Uterus (tissue), 4 donors: ENCODE results near the gene ZNF536. TPM values are rescaled to one million over a fixed set of nuclear protein-coding genes. Genes with fewer than 3 reads are reported as not detected.

Source experiments
- DNase-seq, 2 donors: peaks; one replicate each; pipeline ENCODE4 v3.0.0-alpha.2; 2019 to 2020
- H3K27ac ChIP-seq, 2 donors: fragments of 200-600 bp; sonication (generic); 1 replicate in 1 of 2; 2 replicates in 1 of 2; pipeline ENCODE4 v1.5.1; 2016 to 2018
- H3K27me3 ChIP-seq, 2 donors: fragments of 200-600 bp; sonication (generic); one replicate each; pipeline ENCODE4 v1.5.1; 2018 to 2019; ENCODE audit warnings: control low read depth in 1 of 2
- H3K36me3 ChIP-seq, 2 donors: fragments of 200-600 bp; sonication (generic); one replicate each; pipeline ENCODE4 v1.5.1; 2019; ENCODE audit warnings: control low read depth in 1 of 2
- H3K4me1 ChIP-seq, 2 donors: fragments of 200-600 bp; sonication (generic); one replicate each; pipeline ENCODE4 v1.5.1; 2018 to 2019; ENCODE audit warnings: control low read depth in 1 of 2
- H3K4me3 ChIP-seq, 2 donors: fragments of 200-600 bp; sonication (generic); 1 replicate in 1 of 2; 2 replicates in 1 of 2; pipeline ENCODE4 v1.5.1; 2018 to 2019; ENCODE audit warnings: mild to moderate bottlenecking in 1 of 2
- H3K9me3 ChIP-seq, 2 donors: fragments of 200-600 bp; sonication (generic); one replicate each; pipeline ENCODE4 v1.5.1; 2019; ENCODE audit warnings: control low read depth in 1 of 2
- CTCF ChIP-seq, 4 experiments: fragments of 200-600 bp in 2 of 4; fragments of 450-650 bp in 2 of 4; sonication (generic) in 2 of 4; IDR thresholded peaks; one replicate each; pipeline ENCODE4 v1.5.1; 2016 to 2019; ENCODE audit warnings: antibody characterized with exemption in 4 of 4, mild to moderate bottlenecking in 2 of 4, moderate library complexity in 1 of 4
- POLR2A ChIP-seq, 2 donors: fragments of 450-650 bp; IDR thresholded peaks; one replicate each; pipeline ENCODE4 v1.6.1; 2016; ENCODE audit warnings: antibody characterized with exemption in 2 of 2, mild to moderate bottlenecking in 1 of 2, moderate library complexity in 1 of 2
- intact Hi-C: fragments of 100-400 bp; cut with DNase I; formaldehyde crosslinking; loops from one replicate; pipeline ENCODE4 v1.15.1; 2023; ENCODE audit warnings: low total_unique reads
- total RNA-seq, 4 donors: library from RNA; depleted of rRNA in 3 of 4; stranded (reverse); fragments of >200 nt in 3 of 4; gene quantifications; one replicate each; pipeline versions ENCODE4 v1.1.0 to v1.2.4, GENCODE V29; 2014 to 2023
- donor health status: DM: yes; HTN: yes; CAD: no.

ZNF536 gene
- total RNA-seq, 4 donors from 2014 or later, result 0.67 to 3.3 (median 2.8) TPM; not detected in 1

DNA sequence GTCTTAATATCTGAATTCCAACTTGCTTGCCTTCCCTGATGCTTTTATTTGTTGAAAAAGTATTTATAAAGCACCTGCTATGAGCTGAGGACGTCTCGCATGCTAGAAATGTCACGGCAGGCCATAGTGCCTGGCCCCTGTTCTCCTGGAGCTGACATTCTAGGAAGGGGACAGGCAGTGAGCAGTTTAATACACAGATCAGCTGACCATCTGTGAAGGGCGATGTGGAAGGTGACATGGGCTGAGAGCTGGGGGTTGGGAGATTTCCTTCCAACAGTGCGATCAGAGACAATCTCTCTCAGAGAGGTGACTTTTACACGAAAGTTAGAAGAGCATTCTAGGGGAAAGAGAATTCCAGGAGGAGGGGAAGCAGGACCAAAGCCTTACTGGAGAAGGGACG is 153.2 kb downstream of the ZNF536 start:
- no peak overlapping the region for H3K4me3 ChIP-seq
- no peak overlapping the region for H3K27ac ChIP-seq
- no peaks in the 10 kb centered on the region for H3K9me3 ChIP-seq
- TF ChIP-seq CTCF (IDR thresholded peaks at IDR 0.05) (no peak), POLR2A (IDR thresholded peaks at IDR 0.05) (no peak)
- intact Hi-C loops, result no loop called here
- no peaks in the 10 kb centered on the region for H3K36me3 ChIP-seq
- no peaks in the 10 kb centered on the region for H3K27me3 ChIP-seq
- DNase-seq, result no peak
- no peaks in the 10 kb centered on the region for H3K4me1 ChIP-seq

- Histone ChIP-seq H3K9me3 (no peaks in the 10 kb centered on the region), H3K27me3 (no peaks in the 10 kb centered on the region), H3K36me3 (no peaks in the 10 kb centered on the region), H3K4me1 (no peaks in the 10 kb centered on the region), H3K4me3 (no peak overlapping the region), H3K27ac (no peak overlapping the region)
- DNase-seq, result no peak
- TF ChIP-seq CTCF (IDR thresholded peaks at IDR 0.05), result no peak
- TF ChIP-seq POLR2A (IDR thresholded peaks at IDR 0.05), result no peak
- intact Hi-C loops, result no loop called here
These were observed 156.7 kb downstream of the ZNF536 start for GRCh38 chr19:30528919-30529318.

DNA sequence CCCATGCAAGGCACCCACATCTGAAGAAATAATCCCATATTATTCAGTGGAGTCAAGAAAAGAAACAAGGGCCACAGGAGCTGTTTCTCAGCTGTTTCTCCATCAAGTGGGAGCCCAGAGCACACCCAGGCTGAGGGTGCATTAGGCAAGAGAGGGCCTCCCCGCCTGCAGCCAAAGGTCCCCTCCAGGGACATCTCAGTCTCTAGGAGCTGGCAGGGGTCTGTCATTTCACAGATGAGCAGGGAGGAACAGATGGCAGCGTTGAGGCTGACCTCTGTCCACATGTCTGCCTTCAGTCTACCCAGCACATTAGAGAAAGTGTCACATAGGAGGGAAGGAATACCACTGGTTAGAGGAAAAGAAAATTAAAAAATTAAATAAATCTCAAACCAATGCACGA is 157.7 kb downstream of the ZNF536 start:
- no peaks in the 10 kb centered on the region for H3K4me1 ChIP-seq
- no peaks in the 10 kb centered on the region for H3K27me3 ChIP-seq
- intact Hi-C loops, result no loop called here
- no peak for DNase-seq
- H3K4me3 ChIP-seq, result no peak overlapping the region
- H3K36me3 ChIP-seq, result no peaks in the 10 kb centered on the region
- H3K27ac ChIP-seq, result no peak overlapping the region
- no peak for TF ChIP-seq POLR2A (IDR thresholded peaks at IDR 0.05)
- no peak for TF ChIP-seq CTCF (IDR thresholded peaks at IDR 0.05)
- no peaks in the 10 kb centered on the region for H3K9me3 ChIP-seq

- Histone ChIP-seq H3K36me3 (no peaks in the 10 kb centered on the region), H3K9me3 (no peaks in the 10 kb centered on the region), H3K4me3 (no peak overlapping the region), H3K27me3 (no peaks in the 10 kb centered on the region), H3K27ac (no peak overlapping the region), H3K4me1 (no peaks in the 10 kb centered on the region)
- TF ChIP-seq POLR2A (IDR thresholded peaks at IDR 0.05) (no peak), CTCF (IDR thresholded peaks at IDR 0.05) (no peak)
- intact Hi-C loops, result no loop called here
- no peak for DNase-seq
These were observed 158.6 kb downstream of the ZNF536 start for GRCh38 chr19:30530751-30531150.

DNA sequence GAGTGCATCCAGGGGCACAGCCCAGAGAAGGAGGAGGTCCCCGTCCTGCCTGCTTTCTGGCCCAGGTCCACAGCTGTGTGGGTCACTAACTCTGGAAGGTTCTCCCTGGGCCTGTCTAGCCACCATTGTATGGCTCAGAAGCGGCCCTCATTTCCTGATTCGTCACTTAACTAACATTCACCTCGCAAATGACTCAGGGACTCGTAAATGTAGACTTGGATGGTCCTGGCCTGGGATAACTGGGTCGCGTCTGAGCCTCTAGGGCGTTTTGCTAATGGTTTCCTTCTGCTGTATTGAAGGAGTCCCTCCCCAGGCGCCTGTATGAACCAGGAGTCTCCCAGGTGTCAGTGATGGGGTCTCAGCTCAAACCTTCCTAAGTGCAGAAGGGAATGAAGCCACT is 162.8 kb downstream of the ZNF536 start:
- Histone ChIP-seq H3K4me1 (no peaks in the 10 kb centered on the region), H3K27ac (no peak overlapping the region), H3K4me3 (no peak overlapping the region), H3K27me3 (no peaks in the 10 kb centered on the region), H3K36me3 (no peaks in the 10 kb centered on the region), H3K9me3 (no peaks in the 10 kb centered on the region)
- no peak for DNase-seq
- intact Hi-C loops, result no loop called here
- TF ChIP-seq CTCF (IDR thresholded peaks at IDR 0.05), result no peak
